Measurements from ENCODE around the gene MAP2K5.

DNA sequence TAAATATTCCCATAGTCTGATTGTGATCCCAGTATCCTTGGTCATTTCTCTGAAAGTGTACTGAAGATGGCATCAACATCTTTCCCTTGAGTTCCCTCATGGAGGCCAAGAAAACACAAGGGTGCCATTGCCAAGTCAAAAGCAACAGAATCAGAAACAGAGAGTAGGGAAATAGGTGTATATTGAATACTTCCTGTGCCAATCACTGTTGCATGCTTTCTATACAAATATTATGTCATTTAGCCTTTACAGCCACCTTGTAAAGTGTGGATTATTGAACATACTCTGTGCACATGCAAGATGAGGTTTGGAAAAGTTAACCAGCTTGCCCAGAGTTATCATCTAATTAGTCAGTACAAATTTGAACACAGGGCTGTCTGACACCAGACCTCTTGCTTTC, 117.9 kb downstream of the MAP2K5 start:
- TF ChIP-seq, protein P1, sequence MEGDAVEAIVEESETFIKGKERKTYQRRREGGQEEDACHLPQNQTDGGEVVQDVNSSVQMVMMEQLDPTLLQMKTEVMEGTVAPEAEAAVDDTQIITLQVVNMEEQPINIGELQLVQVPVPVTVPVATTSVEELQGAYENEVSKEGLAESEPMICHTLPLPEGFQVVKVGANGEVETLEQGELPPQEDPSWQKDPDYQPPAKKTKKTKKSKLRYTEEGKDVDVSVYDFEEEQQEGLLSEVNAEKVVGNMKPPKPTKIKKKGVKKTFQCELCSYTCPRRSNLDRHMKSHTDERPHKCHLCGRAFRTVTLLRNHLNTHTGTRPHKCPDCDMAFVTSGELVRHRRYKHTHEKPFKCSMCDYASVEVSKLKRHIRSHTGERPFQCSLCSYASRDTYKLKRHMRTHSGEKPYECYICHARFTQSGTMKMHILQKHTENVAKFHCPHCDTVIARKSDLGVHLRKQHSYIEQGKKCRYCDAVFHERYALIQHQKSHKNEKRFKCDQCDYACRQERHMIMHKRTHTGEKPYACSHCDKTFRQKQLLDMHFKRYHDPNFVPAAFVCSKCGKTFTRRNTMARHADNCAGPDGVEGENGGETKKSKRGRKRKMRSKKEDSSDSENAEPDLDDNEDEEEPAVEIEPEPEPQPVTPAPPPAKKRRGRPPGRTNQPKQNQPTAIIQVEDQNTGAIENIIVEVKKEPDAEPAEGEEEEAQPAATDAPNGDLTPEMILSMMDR (tag by site-specific recombination; IDR thresholded peaks at IDR 0.05) = no peak
- TF ChIP-seq ZBTB21 (tag by site-specific recombination; IDR thresholded peaks at IDR 0.05) (no peak), ZNF785 (tag by site-specific recombination; IDR thresholded peaks at IDR 0.05) (no peak), ZSCAN16 (tag by site-specific recombination; IDR thresholded peaks at IDR 0.05) (no peak)
- TF ChIP-seq, protein P2, sequence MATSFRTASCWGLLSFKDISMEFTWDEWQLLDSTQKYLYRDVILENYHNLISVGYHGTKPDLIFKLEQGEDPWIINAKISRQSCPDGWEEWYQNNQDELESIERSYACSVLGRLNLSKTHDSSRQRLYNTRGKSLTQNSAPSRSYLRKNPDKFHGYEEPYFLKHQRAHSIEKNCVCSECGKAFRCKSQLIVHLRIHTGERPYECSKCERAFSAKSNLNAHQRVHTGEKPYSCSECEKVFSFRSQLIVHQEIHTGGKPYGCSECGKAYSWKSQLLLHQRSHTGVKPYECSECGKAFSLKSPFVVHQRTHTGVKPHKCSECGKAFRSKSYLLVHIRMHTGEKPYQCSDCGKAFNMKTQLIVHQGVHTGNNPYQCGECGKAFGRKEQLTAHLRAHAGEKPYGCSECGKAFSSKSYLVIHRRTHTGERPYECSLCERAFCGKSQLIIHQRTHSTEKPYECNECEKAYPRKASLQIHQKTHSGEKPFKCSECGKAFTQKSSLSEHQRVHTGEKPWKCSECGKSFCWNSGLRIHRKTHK (tag by site-specific recombination; IDR thresholded peaks at IDR 0.05) = no peak
- TF ChIP-seq, protein P3, sequence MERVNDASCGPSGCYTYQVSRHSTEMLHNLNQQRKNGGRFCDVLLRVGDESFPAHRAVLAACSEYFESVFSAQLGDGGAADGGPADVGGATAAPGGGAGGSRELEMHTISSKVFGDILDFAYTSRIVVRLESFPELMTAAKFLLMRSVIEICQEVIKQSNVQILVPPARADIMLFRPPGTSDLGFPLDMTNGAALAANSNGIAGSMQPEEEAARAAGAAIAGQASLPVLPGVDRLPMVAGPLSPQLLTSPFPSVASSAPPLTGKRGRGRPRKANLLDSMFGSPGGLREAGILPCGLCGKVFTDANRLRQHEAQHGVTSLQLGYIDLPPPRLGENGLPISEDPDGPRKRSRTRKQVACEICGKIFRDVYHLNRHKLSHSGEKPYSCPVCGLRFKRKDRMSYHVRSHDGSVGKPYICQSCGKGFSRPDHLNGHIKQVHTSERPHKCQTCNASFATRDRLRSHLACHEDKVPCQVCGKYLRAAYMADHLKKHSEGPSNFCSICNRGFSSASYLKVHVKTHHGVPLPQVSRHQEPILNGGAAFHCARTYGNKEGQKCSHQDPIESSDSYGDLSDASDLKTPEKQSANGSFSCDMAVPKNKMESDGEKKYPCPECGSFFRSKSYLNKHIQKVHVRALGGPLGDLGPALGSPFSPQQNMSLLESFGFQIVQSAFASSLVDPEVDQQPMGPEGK (tag by site-specific recombination; IDR thresholded peaks at IDR 0.05) = no peak
